ENCODE data around the gene UBAP2L.
"Not testable (repeated sequence)": the region's sequence is repeated elsewhere in the genome, so short reads cannot be mapped to it uniquely, and the experiment has no call there.

UBAP2L gene

GRCh38 chr1:154307670-154308270 is 87.0 kb downstream of the UBAP2L start:
- H3K4me1 ChIP-seq (ENCODE audit: control insufficient read depth, insufficient read depth, low read length); H3K27ac ChIP-seq (ENCODE audit: low read depth, low read length); H3K36me3 ChIP-seq (ENCODE audit: control insufficient read depth, insufficient read depth, low read length): not testable (repeated sequence)

GRCh38 chr1:154309136-154309535 is 88.4 kb downstream of the UBAP2L start:
- not testable (repeated sequence) for H3K9ac ChIP-seq (ENCODE audit: low read length); H3K27me3 ChIP-seq (ENCODE audit: control insufficient read depth, insufficient read depth, low read length); H3K4me1 ChIP-seq (ENCODE audit: control insufficient read depth, insufficient read depth, low read length); H3K4me3 ChIP-seq (ENCODE audit: low read length); H3K36me3 ChIP-seq (ENCODE audit: control insufficient read depth, insufficient read depth, low read length); H3K27ac ChIP-seq (ENCODE audit: low read depth, low read length)

More at GRCh38 chr1:154307670-154308270, 87.0 kb downstream of the UBAP2L start:
- H3K27me3 ChIP-seq (ENCODE audit: control insufficient read depth, insufficient read depth, low read length); H3K4me3 ChIP-seq (ENCODE audit: low read length); H3K9ac ChIP-seq (ENCODE audit: low read length): not testable (repeated sequence)

GRCh38 chr1:154312229-154313065 is 91.7 kb downstream of the UBAP2L start:
- H3K4me1 ChIP-seq (ENCODE audit: control insufficient read depth, insufficient read depth, low read length); H3K9ac ChIP-seq (ENCODE audit: low read length); H3K27me3 ChIP-seq (ENCODE audit: control insufficient read depth, insufficient read depth, low read length); H3K4me3 ChIP-seq (ENCODE audit: low read length); H3K36me3 ChIP-seq (ENCODE audit: control insufficient read depth, insufficient read depth, low read length); H3K27ac ChIP-seq (ENCODE audit: low read depth, low read length): not testable (repeated sequence)

GRCh38 chr1:154313066-154313356 is 92.3 kb downstream of the UBAP2L start:
- no peaks in the 10 kb centered on the region for H3K27me3 ChIP-seq (ENCODE audit: control insufficient read depth, insufficient read depth, low read length)
- no peak overlapping the region for H3K27ac ChIP-seq (ENCODE audit: low read depth, low read length)
- H3K4me1 ChIP-seq (ENCODE audit: control insufficient read depth, insufficient read depth, low read length) = no peaks in the 10 kb centered on the region
- no peak overlapping the region for H3K9ac ChIP-seq (ENCODE audit: low read length)
- no peak overlapping the region for H3K4me3 ChIP-seq (ENCODE audit: low read length)
- H3K36me3 ChIP-seq (ENCODE audit: control insufficient read depth, insufficient read depth, low read length) = no peaks in the 10 kb centered on the region

- H3K9ac ChIP-seq (ENCODE audit: low read length); H3K4me1 ChIP-seq (ENCODE audit: control insufficient read depth, insufficient read depth, low read length); H3K36me3 ChIP-seq (ENCODE audit: control insufficient read depth, insufficient read depth, low read length); H3K4me3 ChIP-seq (ENCODE audit: low read length); H3K27ac ChIP-seq (ENCODE audit: low read depth, low read length); H3K27me3 ChIP-seq (ENCODE audit: control insufficient read depth, insufficient read depth, low read length): not testable (repeated sequence)
These were observed 93.5 kb downstream of the UBAP2L start for GRCh38 chr1:154314226-154314625.

GRCh38 chr1:154316704-154317103 is 95.9 kb downstream of the UBAP2L start:
- Histone ChIP-seq H3K36me3 (ENCODE audit: control insufficient read depth, insufficient read depth, low read length) (no peaks in the 10 kb centered on the region), H3K9ac (ENCODE audit: low read length) (no peak overlapping the region), H3K27ac (ENCODE audit: low read depth, low read length) (no peak overlapping the region), H3K27me3 (ENCODE audit: control insufficient read depth, insufficient read depth, low read length) (no peaks in the 10 kb centered on the region), H3K4me1 (ENCODE audit: control insufficient read depth, insufficient read depth, low read length) (no peaks in the 10 kb centered on the region), H3K4me3 (ENCODE audit: low read length) (no peak overlapping the region)

GRCh38 chr1:154318386-154318785 is 97.6 kb downstream of the UBAP2L start:
- H3K27me3 ChIP-seq (ENCODE audit: control insufficient read depth, insufficient read depth, low read length) = no peaks in the 10 kb centered on the region
- no peak overlapping the region for H3K4me3 ChIP-seq (ENCODE audit: low read length)
- no peak overlapping the region for H3K9ac ChIP-seq (ENCODE audit: low read length)
- H3K36me3 ChIP-seq (ENCODE audit: control insufficient read depth, insufficient read depth, low read length) = no peaks in the 10 kb centered on the region
- H3K4me1 ChIP-seq (ENCODE audit: control insufficient read depth, insufficient read depth, low read length) = no peaks in the 10 kb centered on the region
- no peak overlapping the region for H3K27ac ChIP-seq (ENCODE audit: low read depth, low read length)

All from rectal smooth muscle tissue (tissue), 1 donor.